Epithelial cell of prostate (primary cell): ENCODE results near the gene LRP8.

ENCODE experiments used
- DNase-seq: peaks from one replicate; pipeline ENCODE4 v3.0.0-alpha.2; 2011; ENCODE audit warnings: low read depth, low spot score
- H3K27ac ChIP-seq: fragments of 450-650 bp; 2 replicates; pipeline ENCODE4 v1.5.1; 2017; ENCODE audit warnings: mild to moderate bottlenecking

LRP8 gene

DNA sequence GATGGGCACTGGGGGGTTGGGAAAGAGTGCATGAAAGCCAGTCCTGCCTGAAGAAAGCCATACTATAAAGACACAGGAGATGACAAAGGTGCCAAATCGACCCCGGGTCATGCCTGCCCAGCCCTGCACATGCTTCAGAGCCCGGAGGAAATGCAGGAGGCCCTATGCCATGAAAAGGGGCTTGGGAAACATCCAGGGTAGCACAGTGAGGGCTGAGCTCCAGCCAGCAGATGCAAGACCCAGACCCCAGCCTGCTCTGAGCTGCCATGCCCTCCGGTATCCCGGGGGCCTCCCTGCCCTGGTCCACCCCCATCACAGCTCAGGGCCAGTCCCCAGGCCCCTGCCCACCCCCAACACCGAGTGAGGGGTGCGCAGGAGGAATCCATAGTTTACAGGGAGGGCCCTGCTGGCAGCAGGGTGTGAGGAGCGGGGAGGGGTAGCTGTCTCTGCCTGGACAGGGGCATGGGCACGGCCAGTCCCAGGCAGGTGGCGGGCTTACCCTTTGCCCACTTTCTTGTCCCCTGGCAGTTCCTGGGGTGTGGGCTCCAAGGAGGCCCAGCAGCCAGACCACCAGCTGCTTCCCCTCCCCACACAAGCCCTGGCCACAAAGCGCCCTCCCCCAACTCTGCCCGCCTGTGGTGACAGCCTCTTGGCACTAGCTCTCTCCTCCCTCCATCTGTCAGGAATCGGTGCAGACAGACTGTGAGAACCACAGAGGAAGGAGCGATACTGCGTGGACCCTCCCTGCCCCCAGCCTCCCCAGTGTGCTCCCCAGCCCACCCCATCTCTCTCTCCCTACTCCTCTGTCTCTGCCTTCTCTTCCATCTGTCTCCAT lies 16.8 kb downstream of the LRP8 start:
- no peak overlapping the region for H3K27ac ChIP-seq
- no peak for DNase-seq

DNA sequence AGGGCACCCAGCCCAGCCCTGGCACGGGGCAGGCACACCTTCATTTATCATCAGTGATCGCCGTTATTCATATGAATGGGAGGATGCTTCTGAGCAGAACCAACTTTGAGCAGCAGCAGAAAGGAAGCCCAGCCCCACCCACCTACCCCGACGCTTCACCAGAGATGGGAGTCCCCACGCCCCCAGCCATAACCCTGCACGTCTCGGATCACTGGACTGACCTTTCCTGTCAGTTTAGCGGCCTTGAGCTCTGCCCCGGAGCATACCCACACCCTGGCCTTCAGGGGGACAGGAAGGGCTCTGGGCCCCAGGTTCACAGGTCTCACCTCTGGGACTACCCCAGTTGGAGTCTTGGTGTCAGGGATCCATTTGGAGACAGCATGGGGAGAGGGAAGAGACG lies 18.1 kb downstream of the LRP8 start:
- DNase-seq: no peak
- H3K27ac ChIP-seq: no peak overlapping the region

DNA sequence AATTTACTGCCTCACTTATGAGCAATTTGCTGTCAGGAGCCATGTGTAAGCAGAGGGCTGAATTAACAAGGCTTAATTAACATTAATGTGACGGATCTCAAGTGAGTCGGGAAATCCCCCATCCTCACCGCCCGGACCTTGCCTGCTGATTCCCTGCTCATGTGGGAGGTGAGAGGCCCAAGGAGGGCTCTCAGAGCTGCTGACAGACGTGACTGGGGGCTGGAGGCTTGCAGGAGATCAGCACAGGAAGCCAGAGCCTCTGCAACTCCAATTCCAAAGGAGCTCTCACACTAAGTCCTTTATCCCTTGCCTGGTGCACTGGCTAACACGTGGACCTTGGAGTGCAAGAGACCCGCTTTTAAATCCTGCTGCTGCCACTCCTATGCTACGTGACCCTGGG lies 19.4 kb downstream of the LRP8 start:
- H3K27ac ChIP-seq: no peak overlapping the region
- no peak for DNase-seq

DNA sequence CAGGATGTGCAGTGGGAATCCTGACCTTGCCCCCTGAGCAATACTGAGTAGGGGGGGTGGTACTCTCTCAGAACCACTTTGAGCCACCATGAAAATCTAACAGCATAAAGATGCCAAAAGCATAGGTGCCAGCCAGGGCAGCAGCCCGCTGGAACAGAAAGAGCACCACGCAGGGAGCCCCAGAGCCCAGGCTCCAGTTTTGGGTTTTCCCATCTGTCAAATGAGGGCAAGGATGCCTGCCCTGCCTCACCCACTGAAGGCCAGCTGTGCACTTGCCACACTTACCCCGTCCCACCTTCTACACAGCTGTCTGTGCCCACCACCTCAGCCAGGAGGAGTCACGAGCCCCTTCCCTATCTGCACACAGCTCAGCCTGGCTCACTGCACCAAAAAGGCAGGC lies 20.8 kb downstream of the LRP8 start:
- no peak for DNase-seq
- H3K27ac ChIP-seq: no peak overlapping the region

DNA sequence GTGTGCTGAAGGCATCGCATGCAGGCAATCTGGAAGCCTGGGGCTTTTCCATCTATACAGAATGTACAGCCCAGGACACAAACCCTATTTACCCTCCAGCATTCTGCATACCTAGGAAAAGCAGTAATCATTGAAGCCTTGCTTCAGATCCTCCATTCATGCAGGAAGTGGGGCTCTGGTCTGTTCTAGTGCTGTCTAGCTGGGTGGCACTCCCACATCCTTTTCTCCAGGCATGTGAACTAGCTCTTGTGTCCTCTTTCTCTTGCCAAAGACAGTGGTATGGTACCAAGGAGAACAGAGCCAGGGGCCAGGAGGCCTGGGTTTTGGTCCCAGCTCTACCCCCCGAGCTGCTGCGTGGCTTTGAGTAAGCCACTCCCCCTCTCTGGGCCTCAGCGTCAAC lies 21.7 kb downstream of the LRP8 start:
- H3K27ac ChIP-seq: no peak overlapping the region
- no peak for DNase-seq

DNA sequence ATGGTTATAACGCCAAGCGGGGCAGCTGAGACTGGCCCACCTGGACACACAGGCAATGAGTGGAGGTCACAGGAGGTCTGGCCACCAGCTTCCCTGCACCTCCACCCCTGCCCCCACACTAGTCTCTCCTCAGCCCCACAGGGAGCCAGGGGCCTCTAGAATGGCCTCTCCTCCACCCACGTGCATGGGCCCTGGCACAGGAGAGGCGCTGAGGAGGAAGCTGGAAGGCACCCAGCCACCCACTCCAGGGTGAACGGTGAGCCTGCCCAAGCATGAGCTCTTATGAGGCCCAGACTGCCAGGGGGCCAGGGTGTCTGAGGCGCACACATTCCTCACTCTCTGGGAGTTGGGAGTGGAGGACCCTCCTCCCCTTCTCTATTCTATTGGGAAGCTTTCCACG lies 22.2 kb downstream of the LRP8 start:
- H3K27ac ChIP-seq: no peak overlapping the region
- DNase-seq: no peak

DNA sequence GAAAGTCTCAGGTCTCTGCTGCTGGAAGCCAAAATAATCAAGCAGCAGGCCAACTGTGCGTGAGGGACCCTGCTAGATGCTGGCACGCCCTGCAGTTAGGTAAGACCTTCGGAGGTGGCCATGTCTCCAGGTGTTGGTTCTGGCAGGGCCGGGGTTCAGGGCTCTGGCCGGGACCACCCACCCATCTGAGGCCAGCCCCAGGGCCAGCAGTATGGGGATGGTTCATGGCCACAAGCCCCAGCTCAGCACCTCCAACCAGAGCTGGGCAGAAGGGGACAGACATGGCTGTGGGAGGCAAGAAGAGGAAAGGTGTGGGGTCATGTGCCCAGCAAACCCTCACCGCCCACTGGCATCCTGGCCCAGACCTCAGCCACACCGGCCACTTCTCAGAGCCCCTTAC lies 23.3 kb downstream of the LRP8 start:
- no peak overlapping the region for H3K27ac ChIP-seq
- no peak for DNase-seq

GRCh38 chr1:53303726-53304515 lies 23.9 kb downstream of the LRP8 start:
- no peak for DNase-seq
- no peak overlapping the region for H3K27ac ChIP-seq

GRCh38 chr1:53303243-53303642 lies 24.6 kb downstream of the LRP8 start:
- no peak for DNase-seq
- H3K27ac ChIP-seq: no peak overlapping the region

- no peak overlapping the region for H3K27ac ChIP-seq
- no peak for DNase-seq
Observed at GRCh38 chr1:53299233-53299632, 28.6 kb downstream of the LRP8 start.

- H3K27ac ChIP-seq: no peak overlapping the region
- no peak for DNase-seq
Observed at GRCh38 chr1:53298045-53298637, 29.7 kb downstream of the LRP8 start.

DNA sequence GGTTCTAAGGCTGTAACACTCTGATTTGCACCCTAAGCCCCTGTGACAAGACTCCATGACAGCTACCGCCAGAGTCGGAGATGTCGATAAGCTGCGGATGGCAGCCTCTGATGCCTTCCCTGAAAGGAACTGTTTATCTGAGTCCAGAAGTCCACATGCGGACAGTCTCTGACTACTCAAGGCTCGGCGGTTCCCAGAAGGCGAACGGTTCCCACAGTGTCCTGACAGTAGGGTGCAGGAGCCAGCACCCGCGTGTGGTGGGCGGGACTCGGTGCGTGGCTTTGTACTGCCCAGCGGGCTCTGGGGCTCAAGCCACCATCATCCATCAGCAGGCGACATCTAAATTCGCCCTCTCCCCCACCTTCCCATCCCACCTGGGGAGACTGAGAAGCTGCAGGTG lies 30.7 kb downstream of the LRP8 start:
- no peak for DNase-seq
- no peak overlapping the region for H3K27ac ChIP-seq

- DNase-seq: no peak
- peak overlapping the region; percentile 20 for H3K27ac ChIP-seq
Observed at GRCh38 chr1:53296117-53296749, 31.6 kb downstream of the LRP8 start.

DNA sequence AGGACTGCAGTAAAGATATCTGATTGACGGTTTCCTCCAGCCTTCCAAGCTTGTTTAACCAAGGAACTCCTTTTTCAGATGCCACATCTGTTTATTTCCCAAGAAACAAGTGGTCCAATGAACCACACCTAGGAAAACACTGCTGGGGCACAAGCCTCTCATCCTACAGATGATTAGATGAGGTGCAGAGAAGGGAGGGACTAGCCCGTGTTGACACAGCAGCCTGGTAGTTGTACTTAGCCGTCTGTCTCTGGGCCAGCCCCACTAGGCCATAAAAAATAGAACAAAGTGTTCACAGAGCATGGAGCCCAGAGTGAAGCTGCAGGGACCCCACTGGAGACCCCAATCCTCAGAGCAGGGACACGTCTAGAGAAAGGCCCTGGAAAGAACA lies 32.1 kb downstream of the LRP8 start:
- no peak for DNase-seq
- peak overlapping the region; percentile 20 for H3K27ac ChIP-seq

DNA sequence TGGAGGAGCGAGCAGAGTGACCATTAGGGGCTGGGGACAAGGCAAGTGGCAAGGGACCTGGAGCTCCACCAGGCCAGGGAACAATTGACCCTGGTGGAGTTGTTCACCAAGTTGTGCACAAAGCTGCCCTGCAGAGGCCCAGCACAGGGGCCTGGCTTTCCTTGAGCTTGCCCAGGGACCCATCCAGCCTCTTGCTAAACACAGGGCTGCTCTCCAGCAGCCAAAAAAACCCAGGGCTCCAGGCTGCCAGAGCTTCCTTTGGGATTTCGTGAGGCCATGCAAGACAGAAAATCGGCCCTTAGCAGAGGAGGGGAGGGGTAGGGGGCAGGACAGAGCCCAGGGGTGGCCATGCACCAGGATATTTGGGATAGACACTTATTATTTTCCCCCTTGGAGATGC lies 32.6 kb downstream of the LRP8 start:
- H3K27ac ChIP-seq: no peak overlapping the region
- DNase-seq: no peak

DNA sequence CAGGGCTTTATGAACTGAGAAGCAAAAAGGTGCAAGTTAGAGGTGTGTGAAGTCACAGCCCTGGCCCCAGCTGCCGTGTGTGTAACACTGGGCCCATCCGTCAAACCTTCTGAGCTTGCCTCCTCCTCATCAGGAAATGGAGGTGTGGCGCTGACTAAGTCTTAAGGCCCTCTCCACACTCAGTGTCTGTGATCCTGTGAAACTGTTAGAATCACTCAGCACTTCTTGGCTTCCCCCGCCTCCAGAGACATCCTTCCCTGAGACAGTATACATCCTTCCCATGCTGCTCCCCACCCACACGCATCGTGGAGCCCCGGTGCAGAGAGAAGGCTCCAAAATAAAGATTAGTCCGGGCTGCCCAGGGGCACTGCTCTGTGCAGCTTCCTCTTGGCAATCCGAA lies 33.3 kb downstream of the LRP8 start:
- DNase-seq: peak; percentile 68
- H3K27ac ChIP-seq: no peak overlapping the region

DNA sequence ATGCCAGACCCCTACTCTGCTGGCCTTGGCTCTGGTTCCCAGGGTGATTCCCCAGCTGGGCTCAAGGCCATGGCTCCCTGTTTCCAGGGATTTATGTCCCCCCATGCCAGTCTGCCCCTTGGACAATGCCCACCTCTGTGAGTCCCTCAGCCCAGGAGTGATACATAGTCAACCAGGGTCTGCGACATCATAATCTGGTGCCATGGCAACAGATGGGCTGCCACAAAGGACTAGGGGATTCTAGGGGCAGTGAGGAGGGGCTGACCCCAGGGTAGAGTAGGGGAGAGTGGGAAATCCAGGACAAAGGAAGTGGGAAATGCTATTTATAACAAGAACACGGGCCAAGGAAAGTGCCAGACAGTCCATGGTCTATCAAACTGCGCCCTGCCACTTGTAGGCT lies 33.8 kb downstream of the LRP8 start:
- no peak overlapping the region for H3K27ac ChIP-seq
- no peak for DNase-seq

- DNase-seq: no peak
- H3K27ac ChIP-seq: no peak overlapping the region
Observed at GRCh38 chr1:53293123-53293522, 34.7 kb downstream of the LRP8 start.

DNA sequence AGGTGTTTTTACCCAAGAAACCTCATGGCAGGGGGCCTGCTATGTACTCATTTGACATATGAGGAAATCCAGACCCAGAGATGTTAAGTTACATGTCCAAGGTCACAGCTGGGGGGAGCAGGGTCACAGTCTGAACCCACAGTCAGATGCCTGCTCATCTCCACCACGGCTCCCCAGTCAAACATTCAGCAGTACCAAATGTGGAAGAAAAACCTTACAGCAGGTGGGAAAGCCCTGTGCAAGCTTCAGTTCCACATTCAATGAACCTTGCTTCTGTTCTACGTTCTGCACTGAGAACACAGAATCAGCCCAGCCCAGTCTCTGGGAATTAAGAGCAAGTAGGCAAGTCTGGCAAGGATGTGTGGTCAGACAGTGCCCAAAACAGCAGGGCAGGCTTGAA lies 35.2 kb downstream of the LRP8 start:
- no peak for DNase-seq
- H3K27ac ChIP-seq: no peak overlapping the region

DNA sequence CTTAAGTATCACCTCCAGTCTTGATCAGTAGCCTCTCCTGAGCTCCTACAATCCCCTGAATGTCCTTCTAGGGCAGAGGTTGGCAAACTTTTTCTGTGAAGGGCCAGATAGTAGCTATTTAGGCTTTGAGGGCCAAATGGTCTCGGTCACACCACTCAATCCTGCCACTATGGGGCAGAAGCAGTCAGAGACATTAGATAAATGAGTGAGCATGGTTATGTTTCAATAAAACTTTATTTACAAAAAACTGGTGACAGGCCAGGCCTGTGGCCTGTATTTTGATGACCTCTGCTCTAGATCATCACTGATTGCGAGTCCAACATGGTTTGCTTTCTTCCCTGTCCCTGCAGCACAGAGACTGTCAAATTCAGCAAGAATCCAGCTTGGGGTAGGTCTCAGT lies 36.3 kb downstream of the LRP8 start:
- DNase-seq: no peak
- no peak overlapping the region for H3K27ac ChIP-seq
